HG03175 (cell line): ENCODE measurements around the gene IVD.
"Not testable (repeated sequence)": the region's sequence is repeated elsewhere in the genome, so short reads cannot be mapped to it uniquely, and the experiment has no call there.

Source experiments
- ATAC-seq: cut with Tn5 transposase; IDR thresholded peaks from one replicate; pipeline ENCODE4 v1.9.1; 2021; ENCODE audit warnings: mild to moderate bottlenecking, moderate library complexity; ENCODE audit not compliant: unreplicated experiment

The IVD gene

GRCh38 chr15:40453941-40454340, 48.3 kb downstream of the IVD start:
- ATAC-seq, result not testable (repeated sequence)

DNA sequence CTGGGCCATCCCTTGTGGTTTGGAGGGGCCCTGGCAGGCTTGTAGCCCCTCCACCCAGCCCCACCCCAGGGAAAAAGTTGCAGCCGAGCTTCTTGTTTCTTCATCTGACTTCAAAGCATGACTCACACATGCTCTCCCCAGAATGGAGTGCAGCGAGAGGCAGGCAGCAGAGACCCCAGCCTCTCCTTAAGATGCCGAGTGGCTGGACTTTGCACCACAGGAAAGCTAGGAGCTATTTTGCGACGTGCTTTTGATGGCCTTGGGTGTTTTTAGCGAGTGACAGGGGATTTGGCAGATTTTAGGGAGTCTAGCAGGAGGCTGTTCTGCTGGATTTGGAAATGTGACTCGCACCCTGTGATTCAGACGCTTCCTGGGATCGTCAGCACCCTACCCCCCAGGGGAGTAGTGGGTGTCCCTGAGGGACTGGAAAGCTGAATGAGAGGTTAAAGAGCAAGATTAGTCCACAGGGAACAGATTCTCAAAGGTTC, 49.4 kb downstream of the IVD start:
- no peak for ATAC-seq

DNA sequence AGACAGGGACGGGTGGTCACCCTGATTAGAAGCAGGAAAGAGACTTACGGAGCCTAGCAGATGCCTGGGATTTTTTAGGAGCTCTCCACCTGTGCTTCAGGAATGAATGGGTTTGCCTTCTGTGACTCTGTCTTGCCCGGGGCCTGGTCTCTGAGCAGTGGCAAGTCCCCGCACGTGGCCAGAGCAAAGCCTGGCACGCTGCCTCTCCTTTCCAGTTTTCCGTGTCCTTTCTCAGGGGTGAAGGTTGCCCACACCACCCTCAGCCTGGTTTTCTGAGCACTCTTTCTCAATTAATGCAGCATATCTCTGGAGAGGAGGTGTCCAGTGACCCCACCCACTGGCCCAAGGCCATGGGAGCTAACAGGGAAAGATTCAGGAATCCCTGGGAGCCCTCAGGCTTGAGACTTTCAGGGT, 50.7 kb downstream of the IVD start:
- no peak for ATAC-seq

DNA sequence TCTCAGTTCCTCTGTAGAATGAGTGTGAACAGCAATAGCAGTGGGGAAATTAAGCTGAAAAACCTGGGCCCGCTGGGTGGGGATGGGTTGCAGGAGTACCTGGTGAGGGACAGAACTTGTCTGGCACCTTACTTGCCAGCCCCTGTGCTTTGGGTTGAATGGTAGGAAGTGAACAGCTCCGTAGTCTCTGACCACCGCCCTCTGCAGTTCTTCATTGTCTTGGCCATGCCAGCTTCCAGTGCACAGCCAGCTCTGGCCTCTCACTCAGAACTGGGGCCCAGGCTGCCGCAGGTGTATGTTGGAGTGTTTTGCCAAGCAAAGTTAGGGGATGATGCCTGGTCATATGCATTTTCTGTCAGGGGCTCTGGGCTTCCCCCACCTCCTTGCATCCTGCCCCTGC, 51.1 kb downstream of the IVD start:
- no peak for ATAC-seq

DNA sequence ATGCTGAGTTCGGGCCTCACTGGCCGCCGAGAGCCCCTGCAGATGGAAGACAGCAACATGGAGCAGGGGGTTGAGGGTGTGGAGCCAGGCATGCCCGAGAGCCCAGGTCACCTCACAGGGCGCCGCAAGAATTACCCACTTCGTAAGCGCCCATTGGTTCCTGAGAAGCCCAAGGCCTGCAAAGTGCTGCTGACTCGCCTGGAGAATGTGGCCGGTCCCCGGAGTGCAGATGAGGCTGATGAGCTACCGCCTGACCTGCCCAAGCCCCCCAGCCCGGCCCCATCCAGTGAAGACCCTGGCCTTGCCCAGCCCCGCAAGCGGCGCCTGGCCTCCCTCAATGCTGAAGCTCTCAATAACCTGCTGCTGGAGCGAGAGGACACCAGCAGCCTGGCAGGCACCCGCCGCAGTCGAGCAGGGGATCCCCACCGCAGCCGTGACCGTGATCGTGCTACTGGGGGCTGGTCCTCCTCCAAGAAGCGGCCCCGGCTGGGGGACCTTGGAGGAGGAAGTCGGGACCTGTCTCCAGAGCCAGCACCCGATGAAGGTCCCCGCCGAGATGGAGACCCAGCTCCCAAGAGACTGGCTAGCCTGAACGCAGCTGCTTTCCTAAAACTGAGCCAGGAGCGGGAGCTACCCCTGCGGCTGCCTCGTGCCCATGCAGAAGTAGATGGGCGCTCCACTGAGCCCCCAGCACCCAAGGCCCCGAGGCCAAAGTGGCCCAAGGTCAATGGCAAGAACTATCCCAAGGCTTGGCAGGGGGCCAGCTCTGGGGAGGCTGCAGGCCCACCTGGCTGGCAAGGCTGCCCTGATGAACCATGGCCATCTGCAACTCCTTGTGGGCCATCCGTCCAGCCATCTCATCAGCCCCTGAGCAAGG, 53.1 kb downstream of the IVD start:
- ATAC-seq, result no peak

GRCh38 chr15:40459391-40460015, 53.9 kb downstream of the IVD start:
- ATAC-seq, result no peak

DNA sequence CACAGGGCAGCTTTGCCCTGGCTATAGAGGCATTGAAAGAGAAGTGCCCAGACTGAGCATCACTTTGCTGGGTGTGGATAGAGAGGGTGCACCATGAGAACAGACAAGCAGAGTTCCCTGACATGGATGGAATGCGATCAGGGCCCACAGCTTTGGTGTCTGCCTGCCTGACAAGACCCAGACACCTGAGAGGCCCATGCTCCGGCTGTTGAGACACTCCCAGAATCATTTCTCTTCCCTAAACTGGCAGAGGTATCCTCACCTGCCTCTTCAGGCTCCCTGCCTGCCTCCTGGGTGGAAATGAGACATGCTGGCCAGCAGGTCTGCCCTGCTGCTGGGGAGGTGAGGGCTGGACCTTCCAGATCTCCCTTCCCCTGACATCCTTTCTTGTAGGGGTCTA, 54.8 kb downstream of the IVD start:
- no peak for ATAC-seq

DNA sequence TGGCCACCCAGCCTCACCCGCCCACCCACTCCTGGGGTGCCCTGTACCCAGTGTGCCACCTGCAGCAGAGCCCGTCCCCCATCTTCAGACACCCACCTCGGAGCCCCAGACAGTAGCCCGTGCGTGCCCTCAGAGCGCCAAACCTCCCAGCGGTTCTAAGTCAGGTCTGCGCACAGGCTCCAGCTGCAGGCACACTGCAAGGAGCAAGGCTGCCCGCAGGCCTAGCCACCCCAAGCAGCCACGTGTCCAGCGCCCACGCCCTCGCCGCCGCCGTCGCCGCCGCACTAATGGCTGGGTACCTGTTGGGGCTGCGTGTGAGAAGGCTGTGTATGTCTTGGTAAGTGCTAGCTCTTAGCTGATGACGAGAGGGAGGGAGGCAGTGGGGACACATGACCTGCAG, 56.4 kb downstream of the IVD start:
- no peak for ATAC-seq

GRCh38 chr15:40463279-40463678, 57.7 kb downstream of the IVD start:
- ATAC-seq, result no peak

- ATAC-seq, result no peak
These were observed 58.4 kb downstream of the IVD start for GRCh38 chr15:40463886-40464545.

GRCh38 chr15:40464595-40465185, 59.1 kb downstream of the IVD start:
- no peak for ATAC-seq

- ATAC-seq, result no peak
These were observed 60.3 kb downstream of the IVD start for GRCh38 chr15:40465939-40466338.

GRCh38 chr15:40466426-40467260, 61.0 kb downstream of the IVD start:
- no peak for ATAC-seq

DNA sequence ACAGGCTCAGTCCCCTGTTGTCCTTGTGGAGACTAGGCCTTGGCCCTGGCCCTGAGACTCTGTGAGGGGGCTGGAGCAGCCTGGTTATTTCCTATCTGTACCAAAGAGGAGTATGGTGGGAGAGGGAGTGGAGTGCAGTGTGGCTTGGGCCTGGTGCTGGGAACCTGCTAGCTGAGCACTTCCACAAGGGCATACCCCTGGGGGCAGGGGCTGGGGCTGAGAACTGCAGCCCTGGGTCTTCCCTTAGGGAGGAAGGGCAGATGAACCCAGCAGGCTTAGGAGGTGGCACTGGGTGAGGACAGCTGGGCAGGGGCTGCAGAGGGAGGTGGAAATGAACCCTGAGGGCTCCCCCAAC, 61.6 kb downstream of the IVD start:
- no peak for ATAC-seq

GRCh38 chr15:40468898-40469331, 63.3 kb downstream of the IVD start:
- ATAC-seq, result no peak

- no peak for ATAC-seq
These were observed 64.3 kb downstream of the IVD start for GRCh38 chr15:40469776-40470390.

DNA sequence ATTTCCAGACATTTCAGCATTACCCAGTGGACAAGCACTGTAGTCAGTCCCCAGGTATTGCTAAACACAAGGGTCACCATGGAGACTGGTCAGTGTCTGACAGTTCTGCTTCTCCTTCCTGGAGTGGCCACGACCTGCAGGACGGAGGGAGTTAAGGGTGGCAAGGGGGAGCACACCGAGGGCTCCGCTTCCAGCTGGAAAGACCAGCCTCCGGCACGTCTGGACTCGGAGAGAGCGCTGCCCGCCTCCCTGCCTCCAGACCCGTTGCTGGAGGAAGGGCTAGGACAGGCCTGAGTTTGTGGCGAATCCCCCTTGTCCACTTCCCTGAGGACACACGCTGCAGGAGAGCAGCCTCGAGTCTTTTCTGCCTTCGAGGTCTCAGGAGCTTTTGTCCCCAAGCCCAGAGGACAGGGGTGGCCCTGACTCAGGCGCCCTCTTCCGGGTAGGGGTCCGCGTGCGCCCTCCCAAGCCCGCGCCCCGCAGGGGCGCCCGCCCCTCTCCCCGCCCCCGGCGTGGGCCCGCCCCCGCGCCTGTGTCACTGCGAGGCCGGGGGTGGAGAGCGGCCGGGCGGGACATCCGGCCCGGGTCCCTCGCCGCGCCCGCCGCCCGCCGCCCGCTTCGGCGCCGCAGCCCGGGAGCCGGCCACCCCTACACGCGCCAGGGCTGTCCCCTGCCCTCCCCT, 65.0 kb downstream of the IVD start, which contains the start of gene CHST14:
TSS of gene CHST14 (plus strand) at position 562 of the 682 bp plus-strand sequence. CDS start 230 bp downstream, outside the sequence.
- peak; percentile 74 for ATAC-seq
